Measurements from ENCODE around the gene DNAJC25. TPM values are rescaled to one million over a fixed set of nuclear protein-coding genes. Genes with fewer than 3 reads are reported as not detected.
"Not testable (repeated sequence)": the region's sequence is repeated elsewhere in the genome, so short reads cannot be mapped to it uniquely, and the experiment has no call there.

The DNAJC25 gene
- polyA plus RNA-seq (2013, experiment 1 of 2; ENCODE audit: insufficient read length): 8.5 TPM
- polyA plus RNA-seq (2013, experiment 2 of 2; ENCODE audit: insufficient read length): 6.8 TPM

DNA sequence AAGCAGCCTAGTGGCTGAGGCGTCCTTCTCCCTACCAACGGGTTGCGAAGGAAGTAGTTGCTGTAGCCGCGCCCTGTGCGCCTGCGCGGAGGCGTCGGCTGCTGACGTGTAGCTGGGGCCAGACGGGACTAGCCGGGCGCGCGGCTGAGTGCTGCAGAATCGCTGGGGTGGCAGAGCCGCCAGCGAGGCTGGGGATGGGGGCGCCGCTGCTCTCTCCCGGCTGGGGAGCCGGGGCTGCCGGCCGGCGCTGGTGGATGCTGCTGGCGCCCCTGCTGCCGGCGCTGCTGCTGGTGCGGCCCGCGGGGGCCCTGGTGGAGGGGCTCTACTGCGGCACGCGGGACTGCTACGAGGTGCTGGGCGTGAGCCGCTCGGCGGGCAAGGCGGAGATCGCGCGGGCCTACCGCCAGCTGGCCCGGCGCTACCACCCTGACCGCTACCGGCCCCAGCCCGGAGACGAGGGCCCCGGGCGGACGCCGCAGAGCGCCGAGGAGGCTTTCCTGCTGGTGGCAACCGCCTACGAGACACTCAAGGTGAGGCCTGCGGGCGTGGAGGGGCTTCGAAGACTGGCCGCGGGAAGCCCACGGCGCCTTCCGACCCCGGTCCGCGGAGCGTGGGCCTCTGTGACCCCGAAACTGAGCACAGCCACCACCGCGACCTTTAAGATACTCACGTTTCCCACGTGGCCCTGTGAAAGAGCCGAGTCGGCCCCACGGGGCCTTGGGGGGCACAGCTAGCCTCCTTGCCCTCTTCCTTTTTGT is at the start of gene DNAJC25:
TSS of gene DNAJC25 (plus strand) at position 121 of the 758 bp plus-strand sequence. CDS start at position 195, 74 bp downstream.
- peak; percentile 99 for DNase-seq

DNA sequence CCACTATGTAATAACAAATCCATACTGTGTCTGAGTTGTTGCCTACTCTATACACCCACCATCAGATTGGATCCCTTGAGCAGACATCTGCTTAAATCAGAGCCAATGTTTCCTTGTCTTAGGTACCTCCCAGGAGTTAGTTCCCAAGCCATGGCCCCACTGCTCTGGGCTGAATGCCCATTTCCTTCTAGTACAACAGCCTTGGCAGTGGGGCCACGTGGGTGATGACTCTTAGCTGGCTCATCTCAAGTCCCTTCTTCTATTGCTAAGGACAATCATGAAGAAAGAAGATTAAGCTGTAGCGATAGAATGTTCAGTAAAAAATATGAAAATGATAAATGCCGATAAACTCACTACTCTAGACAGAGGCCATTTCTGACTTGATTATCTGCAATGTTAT is 48.2 kb upstream of the DNAJC25 start:
- DNase-seq: no peak

DNA sequence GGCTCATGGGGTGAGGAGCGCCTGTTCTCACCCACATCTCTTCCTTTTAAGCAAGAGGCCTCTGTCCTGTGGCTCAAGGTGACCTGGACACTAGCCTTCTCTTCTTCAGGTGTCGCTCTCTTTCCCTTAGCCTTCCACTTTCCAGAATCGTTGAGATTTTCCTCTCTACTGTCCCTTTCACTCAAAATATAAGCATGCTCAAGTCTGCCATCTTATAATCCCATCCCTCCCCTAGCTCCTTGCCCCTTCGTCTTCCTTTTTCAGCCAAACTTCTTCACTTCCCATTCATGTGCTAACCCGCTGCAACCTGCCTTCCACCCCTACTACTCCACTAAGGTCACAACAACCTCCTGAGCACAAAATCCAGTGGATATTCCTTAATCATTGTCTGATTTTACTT is 44.8 kb upstream of the DNAJC25 start:
- DNase-seq: no peak

DNA sequence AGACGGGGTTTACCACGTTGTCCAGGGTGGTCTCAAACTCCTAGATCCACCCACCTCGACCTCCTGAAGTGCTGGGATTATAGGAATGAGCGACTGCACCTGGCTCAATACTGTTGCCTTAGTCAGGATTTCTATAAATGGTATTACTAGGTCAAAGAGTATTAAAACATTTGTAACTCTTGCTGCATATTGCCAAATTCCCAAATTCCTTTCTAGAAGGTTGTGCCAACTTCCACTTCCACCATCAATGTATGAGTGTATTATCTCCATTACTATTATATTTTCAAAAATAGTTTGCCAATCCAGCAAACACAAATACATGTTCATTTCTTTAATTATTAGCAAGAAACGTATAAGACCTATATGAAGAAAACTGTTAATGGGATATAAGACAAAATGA is 42.3 kb upstream of the DNAJC25 start:
- DNase-seq: no peak

DNA sequence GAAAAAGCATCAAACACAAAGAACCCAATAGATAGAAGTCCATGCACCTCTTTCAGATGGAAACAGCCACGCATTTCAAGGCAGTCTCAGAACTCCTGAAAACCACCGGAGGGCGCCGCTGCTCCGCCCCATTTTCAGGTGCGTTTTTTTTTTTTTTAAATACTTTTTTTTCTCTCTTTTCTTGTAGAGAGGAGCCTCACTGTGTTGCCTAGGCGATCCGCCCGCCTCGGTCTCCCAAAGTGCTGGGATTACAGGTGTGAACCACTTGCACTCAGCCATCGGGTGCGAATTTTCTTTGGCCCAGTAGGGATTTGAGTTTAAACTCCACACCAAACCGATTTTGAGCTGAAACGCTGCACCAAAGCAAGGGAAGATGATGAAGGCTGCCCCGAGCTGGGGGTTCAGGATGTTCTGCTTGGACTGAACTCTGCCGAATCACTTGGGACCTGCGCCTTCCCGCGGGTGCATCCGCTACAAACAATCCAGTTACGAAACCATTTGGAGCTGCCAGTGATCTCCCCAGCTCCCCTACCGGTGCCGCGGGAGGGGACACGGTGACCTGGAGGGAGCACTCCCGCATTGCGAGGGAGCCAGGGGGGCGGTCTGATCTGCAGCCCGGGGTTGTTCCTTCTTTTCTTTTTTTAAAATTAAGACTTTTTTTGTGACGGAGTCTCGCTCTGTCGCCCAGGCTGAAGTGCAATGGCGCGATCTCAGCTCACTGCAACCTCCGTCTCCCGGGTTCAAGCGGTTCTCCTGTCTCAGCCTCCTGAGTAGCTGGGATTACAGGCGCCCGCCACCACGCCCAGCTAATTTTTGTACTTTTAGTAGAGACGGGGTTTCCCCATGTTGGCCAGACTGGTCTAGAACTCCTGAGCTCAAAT is 33.0 kb upstream of the DNAJC25 start:
- peak; percentile 51 for DNase-seq

DNA sequence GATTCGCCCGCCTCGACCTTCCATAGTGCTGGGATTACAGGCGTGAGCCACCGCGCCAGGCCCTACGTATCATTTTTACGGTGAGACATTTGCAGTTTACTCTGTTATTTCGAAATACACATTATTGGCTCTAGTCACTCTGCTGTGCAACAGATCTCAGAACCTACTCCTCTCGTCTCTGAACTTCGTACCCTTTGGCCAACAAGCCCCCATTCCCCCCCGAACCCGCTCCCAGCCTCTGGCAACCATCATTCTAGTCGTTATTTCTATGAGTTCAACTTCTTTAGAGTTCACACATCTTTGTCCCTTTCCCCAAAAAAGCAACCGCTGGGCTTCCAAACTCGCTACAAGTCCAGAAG is 32.4 kb upstream of the DNAJC25 start:
- DNase-seq: peak; percentile 11

DNA sequence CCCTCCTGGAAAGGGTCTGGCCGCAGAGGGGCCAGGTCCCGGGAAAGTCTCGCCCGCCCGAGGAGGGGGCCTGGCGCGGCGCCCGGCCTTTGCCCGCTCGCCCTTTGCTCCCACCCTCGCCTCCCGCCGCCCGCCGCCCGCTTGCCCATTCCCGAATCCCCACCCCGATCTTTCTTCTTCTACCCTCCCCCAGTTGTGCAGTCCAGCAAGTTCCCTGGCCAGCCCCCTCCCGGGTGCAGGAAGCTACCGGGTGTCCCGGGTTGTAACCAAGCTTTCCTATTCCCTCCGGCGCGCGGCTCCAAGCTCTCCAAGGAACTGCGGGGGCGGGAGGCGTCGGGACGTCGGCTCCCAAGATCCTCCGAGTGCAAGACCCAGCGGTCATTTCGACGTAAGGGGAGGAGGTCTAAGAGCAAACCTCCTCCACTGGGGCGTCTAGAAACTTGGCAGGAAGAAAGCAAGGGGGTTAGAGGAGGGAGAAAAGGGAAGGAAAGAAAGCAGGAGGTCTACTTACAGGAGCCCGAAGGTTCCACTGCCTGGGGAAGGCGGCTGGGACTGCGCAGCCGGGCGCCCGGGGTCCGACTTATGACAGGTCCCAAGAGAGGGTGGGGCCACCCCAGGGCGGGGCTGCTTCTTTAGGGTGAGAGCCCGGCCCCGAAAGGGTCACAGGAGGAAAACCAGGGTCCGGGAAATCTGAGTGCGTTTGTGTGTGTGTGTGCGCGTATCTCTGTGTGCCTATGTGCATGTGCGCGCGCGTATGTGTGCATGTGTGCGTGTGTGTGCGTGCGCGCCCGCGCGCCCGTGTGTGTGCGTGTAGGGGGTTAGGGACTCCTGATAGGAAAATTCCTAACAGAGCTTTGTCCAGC is 31.8 kb upstream of the DNAJC25 start, which contains the start of gene PTGR1:
TSS of gene PTGR1 (minus strand) at position 556 of the 863 bp plus-strand sequence. CDS start 2,225 bp downstream, outside the sequence.
- DNase-seq: peak; percentile 89

DNA sequence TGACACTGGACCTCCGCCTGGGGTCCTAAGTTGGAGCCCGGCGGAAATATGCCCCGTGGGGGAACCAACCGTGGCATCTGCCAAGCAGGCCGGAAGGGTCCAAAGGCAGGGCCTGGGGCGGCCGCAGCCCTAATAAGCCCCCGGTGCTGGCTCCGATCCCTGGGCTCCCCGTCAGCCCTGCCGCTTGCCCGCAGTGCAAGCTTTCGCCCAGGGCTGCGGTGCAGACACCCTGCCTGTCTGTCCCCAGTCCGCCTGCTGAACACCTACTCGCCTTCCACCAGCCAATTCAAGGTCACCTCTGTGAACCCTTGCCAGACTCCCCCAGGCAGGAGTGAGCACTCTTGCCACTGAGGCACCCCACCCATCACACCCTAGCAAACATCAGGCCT is 31.2 kb upstream of the DNAJC25 start:
- DNase-seq: no peak

DNA sequence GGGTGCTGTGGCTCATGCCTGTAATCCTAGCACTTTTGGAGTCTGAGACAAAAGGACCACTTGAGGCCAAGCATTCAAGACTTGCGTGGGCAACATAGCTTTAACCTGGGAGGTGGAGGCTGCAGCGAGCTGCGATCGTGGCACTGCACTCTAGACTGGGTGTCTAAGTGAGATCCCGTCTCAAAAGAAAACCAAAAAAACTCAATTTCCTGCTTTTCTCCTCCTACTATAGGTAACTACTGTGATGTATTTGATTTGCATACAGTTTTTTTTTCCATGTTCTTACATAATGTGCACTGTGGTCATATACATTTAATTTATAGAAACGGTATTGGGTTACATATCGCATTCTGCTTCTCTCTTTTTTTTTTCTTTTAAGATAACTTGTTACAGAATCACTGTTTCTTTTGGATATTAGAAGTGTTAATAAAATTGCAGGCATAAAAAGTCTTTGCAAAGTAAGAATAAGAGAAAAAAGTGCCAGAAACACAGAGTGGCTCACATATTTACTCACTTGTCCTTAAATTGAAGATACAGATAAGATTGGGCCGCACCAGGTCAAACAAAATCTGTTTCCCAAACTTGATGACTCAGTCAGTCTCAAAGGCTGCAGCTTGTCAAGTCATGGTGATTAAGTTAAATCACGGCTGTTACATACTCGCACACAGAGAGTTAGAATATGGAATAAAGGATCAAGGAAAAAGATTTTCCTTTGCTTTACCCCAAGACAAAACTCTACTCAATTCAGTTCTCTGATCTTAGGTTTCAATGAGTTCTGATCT is 29.7 kb upstream of the DNAJC25 start:
- DNase-seq: peak; percentile 24

DNA sequence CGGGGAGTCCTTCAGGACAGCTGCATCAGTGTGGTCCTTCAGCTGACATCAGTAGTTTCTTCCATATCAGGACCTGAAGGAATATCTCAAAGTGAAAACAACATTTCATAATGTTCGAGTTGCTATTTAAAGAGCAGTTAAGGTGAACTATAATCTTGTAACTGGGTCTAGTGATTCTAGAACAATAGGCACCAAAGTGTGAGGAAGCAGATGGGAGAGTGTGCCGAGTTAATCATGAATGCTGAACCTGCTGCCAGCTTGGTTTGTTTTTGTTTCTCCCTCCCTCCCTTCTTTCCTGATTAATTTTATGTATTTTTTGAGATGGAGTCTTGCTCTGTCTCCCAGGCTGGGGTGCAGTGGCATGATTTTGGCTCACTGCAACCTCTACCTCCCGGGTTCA is 28.1 kb upstream of the DNAJC25 start:
- no peak for DNase-seq

DNA sequence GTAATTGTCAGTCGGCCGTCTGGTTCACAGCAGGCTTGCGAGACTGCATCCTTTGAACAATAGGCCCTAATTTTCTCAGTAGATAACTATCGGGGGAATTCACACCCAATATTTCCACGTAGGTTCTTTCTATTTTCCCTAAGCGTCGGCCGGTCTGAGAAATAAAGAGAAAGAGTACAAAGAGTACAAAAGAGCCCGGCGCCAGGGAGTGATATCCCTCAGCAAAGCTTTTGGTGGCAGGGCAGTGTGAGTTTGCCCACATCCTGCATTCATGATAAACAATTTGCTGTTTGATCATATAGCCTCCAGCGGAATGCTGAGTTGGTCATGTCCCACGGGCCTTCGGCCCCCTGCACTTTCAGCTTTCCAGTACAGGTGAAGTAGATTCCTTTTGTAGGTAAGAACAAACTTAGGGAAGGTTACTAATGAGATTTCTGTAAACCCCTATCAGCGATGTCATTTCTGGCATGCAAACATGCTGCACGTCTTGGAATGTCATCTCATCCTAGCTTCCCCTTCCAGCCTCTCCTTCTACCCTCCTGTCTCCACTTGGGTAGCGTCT is 27.0 kb upstream of the DNAJC25 start:
- no peak for DNase-seq

DNA sequence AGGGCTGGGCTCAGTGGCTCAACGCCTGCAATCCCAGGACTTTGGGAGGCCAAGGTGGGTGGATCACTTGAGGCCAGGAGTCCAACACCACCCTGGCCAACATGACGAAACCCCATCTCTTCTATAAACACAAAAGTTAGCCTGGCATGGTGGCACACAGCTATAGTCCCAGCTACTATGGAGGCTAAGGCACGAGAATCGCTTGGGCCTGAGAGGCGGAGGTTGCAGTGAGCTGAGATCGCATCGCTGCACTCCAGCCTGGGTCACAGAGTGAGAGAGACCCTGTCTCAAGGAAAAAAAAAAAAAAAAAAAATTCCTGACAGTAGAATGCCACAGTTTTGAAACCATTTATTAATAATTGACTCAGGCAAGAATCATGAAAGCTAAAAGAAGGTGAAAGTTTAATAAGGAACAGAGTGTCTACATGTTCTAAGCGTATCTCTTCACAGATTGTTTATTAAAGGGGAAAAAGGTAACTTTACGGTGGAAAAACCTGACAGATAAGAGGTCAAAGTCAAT is 26.0 kb upstream of the DNAJC25 start:
- no peak for DNase-seq

DNA sequence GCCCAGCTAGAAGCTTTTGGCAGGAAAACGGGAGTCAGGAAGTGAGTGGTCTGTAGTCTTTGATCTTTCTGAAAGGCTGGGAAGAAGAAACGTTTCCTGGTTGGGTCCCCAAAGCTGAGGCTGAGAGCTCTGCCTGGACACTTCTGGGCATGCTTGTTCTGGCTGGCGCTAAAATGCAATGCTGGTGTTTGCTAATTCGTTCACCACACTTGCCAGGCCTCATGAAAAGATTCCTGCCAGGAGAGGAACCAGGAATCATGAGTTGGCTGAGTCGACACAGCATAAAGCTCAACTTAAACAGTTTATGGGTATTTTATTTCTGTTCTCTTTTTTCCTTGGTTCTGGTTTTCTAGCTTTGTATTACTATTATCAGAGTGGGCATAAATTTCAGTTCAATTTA is 21.0 kb upstream of the DNAJC25 start:
- DNase-seq: no peak

DNA sequence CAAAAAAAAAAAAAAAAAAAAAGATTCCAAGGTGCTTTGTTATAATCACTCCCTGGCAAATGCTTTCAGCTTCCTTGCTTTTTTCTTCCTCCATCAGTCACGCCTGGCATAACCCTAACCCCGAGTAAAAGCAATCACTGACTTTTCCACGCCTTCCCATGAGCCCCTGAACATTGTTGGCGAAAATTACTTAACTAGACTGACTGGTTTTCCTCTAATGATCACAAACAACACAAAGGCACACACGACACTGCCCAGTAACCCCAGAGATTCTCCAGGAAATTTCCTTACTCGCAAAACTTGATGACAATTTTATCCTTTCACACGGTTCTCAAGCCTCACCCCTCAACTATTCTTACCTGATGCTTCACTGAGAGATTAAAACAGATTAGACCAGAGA is 20.3 kb upstream of the DNAJC25 start:
- DNase-seq: no peak

DNA sequence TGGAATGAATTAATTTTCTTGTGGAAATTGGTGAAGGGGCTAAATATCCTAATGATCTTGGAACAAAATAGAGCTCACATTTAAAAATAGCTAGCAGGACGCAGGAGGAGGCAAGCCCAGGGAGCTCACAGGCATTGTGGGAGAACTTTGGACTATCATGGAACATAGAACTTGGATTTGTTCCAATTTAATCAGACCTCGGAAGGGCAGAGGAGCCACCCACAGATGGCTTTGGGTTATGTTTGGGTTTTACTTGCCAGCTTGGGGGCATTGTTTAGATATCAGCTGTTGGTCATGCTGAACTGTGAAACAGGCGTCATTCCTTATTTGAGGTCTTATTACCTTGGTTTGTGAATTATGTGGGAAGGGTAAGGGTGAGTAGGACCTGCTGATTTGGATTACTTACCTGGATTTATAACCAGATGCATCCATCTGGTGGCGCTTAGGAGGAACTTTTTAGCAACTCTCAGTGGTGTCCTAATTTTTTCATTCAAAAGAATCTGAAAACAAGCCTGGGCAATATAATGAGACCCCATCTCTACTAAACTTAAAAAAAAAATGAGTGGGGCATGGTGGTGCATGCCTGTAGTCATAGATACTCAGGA is 17.6 kb upstream of the DNAJC25 start:
- no peak for DNase-seq

DNA sequence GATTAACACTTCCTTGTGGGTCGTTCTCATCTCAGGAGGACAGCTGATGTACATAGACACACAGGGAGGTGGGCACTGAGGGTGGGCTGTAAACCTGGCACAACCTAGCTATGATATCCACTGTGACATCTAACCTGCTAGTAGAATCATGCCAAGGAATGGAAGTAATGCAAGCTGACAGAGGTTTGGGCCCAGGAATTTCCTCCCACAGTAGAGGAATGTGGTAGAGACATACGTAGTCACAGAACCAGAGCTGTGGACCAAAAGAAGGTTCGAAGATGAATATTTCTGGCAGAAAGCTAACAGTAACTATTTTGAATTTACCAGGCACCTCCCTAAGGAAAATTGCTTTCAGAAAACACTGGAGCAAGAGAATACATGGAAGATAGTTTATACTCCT is 15.2 kb upstream of the DNAJC25 start:
- peak; percentile 11 for DNase-seq

DNA sequence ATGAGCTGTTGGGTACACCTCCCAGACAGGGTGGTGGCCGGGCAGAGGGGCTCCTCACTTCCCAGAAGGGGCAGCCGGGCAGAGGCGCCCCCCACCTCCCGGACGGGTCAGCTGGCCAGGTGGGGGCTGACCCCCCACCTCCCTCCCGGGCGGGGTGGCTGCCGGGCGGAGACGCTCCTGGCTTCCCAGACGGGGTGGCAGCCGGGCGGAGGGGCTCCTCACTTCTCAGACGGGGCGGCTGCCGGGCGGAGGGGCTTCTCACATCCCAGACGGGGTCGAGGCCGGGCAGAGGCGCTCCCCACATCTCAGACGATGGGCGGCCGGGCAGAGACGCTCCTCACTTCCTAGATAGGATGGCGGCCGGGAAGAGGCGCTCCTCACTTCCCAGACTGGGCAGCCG is 13.8 kb upstream of the DNAJC25 start:
- not testable (repeated sequence) for DNase-seq

DNA sequence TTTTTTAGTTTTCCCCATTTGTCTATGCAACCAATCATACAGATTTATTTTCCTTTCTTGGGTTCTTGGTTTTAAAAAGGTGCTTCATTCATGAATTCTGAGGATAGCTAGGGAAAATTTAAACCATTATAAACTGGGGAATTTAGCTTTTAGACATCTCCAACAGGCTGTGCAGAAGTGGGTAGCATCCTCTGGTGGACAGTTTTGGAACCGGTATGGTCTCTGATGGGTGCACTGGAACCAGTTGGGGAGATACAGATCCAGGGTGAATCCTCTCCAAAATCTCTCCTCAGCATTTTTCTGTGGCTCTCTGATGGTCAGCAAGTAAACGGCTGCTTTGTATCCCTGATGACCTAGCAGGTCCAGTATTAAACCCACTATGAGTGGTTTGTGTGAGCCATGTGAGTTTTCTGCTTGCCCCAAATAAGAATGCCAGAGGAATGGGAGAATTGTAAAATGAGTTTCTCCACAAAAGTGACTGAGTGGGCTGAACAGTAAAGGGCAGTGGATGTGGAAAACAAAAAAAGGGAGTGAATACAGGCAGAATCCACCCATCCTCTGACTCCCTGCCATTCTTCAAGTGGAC is 9.1 kb upstream of the DNAJC25 start:
- DNase-seq: peak; percentile 32

DNA sequence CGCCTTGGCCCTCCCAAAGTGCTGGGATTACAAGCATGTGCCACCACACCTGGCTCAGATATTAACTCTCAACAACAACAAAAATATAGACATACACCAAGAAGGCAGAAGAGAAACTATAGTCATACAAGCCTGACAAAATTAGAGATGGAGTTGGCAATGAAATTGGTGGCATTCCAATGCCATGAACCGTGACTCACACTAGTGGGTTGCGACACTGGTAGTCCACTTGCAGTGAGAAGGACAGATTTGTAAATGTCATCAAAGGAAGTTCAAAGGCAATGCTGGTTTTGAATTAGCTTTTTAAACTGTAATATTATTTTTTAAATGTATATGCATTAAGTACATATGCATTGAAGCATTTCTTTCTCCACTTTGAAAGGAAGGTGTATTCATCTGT is 8.5 kb upstream of the DNAJC25 start:
- DNase-seq: peak; percentile 79

DNA sequence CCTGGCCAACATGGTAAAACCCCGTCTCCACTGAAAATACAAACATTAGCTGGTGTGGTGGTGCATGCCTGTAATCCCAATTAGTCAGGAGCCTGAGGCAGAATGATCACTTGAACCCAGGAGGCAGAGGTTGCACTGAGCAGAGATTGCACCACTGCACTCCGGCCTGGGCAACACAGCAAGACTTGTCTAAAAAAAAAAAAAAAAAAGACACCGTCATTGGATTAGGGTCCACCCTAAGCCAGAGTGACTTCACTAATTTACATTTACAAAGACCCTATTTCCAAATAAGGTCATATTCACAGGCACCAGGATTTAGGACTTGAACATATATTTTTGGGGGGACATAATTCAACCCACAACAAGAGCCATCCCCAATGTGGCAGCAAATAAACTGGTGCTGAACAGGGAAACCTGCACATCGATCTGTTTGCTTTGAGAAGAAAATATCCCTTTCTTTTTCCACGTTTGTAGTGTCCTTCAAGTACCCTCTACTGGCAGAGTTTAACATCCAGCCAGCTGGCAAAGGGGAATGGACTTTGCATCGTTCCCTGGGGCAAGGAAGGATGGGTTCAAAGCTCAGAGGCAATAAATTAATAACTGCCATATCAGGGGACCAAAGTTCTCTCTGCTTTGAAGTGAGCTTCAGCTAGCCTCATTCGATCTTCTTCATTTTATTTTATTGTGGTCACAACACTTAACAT is 3.7 kb upstream of the DNAJC25 start:
- no peak for DNase-seq
